Measurements from ENCODE around the gene SUPT3H. TPM values are rescaled to one million over a fixed set of nuclear protein-coding genes. Genes with fewer than 3 reads are reported as not detected.

Gene SUPT3H
- total RNA-seq, 1 donor from 2014 or later, result 9.5 TPM

GRCh38 chr6:44859901-44860410 lies 517.8 kb downstream of the SUPT3H start:
- intact Hi-C loops (cut with micrococcal nuclease), result no loop called here

GRCh38 chr6:44858998-44859397 lies 518.7 kb downstream of the SUPT3H start:
- intact Hi-C loops (cut with micrococcal nuclease), result no loop called here

GRCh38 chr6:44856479-44856878 lies 521.3 kb downstream of the SUPT3H start:
- intact Hi-C loops (cut with micrococcal nuclease), result no loop called here

GRCh38 chr6:44855562-44856411 lies 521.9 kb downstream of the SUPT3H start:
- intact Hi-C loops (cut with micrococcal nuclease), result no loop called here

GRCh38 chr6:44854712-44855443 lies 522.9 kb downstream of the SUPT3H start:
- intact Hi-C loops (cut with micrococcal nuclease), result no loop called here

- intact Hi-C loops (cut with micrococcal nuclease), result no loop called here
Measured at GRCh38 chr6:44851176-44851575, 526.6 kb downstream of the SUPT3H start.

GRCh38 chr6:44850312-44850711 lies 527.4 kb downstream of the SUPT3H start:
- intact Hi-C loops (cut with micrococcal nuclease), result no loop called here

- intact Hi-C loops (cut with micrococcal nuclease), result no loop called here
Measured at GRCh38 chr6:44849806-44850205, 527.9 kb downstream of the SUPT3H start.

- intact Hi-C loops (cut with micrococcal nuclease), result no loop called here
Measured at GRCh38 chr6:44843734-44844133, 534.0 kb downstream of the SUPT3H start.

GRCh38 chr6:44842616-44843015 lies 535.1 kb downstream of the SUPT3H start:
- intact Hi-C loops (cut with micrococcal nuclease), result no loop called here

GRCh38 chr6:44841829-44842228 lies 535.9 kb downstream of the SUPT3H start:
- intact Hi-C loops (cut with micrococcal nuclease), result no loop called here

- intact Hi-C loops (cut with micrococcal nuclease), result no loop called here
Measured at GRCh38 chr6:44837741-44838140, 540.0 kb downstream of the SUPT3H start.

- intact Hi-C loops (cut with micrococcal nuclease), result no loop called here
Measured at GRCh38 chr6:44837255-44837654, 540.5 kb downstream of the SUPT3H start.

GRCh38 chr6:44833248-44833647 lies 544.5 kb downstream of the SUPT3H start:
- intact Hi-C loops (cut with micrococcal nuclease), result no loop called here

GRCh38 chr6:44831002-44831610 lies 546.6 kb downstream of the SUPT3H start:
- intact Hi-C loops (cut with micrococcal nuclease), result no loop called here

GRCh38 chr6:44829836-44830235 lies 547.9 kb downstream of the SUPT3H start:
- intact Hi-C loops (cut with micrococcal nuclease), result no loop called here

GRCh38 chr6:44828780-44829179 lies 549.0 kb downstream of the SUPT3H start:
- intact Hi-C loops (cut with micrococcal nuclease), result no loop called here

GRCh38 chr6:44826025-44826676 lies 551.6 kb downstream of the SUPT3H start:
- intact Hi-C loops (cut with micrococcal nuclease), result no loop called here

GRCh38 chr6:44825273-44825672 lies 552.5 kb downstream of the SUPT3H start:
- intact Hi-C loops (cut with micrococcal nuclease), result no loop called here

- intact Hi-C loops (cut with micrococcal nuclease), result no loop called here
Measured at GRCh38 chr6:44824567-44824966, 553.2 kb downstream of the SUPT3H start.

- intact Hi-C loops (cut with micrococcal nuclease), result no loop called here
Measured at GRCh38 chr6:44820759-44821158, 557.0 kb downstream of the SUPT3H start.
